Stimulated activated CD4-positive, alpha-beta T cell treated with anti-CD3 and anti-CD28 coated beads, Interleukin-1b, Interleukin-23, amount 100 ng/mL, for 4 hours (primary cell): ENCODE measurements around the gene GLI2.

Experiments used
- DNase-seq, 2 donors: peaks; one replicate each; pipeline ENCODE4 v3.0.0-alpha.2; 2020; ENCODE audit warnings: low read depth in 2 of 2

GLI2 gene

GRCh38 chr2:120758181-120759144 lies 22.8 kb downstream of the GLI2 start:
- no peak for DNase-seq

GRCh38 chr2:120759543-120760331 lies 24.1 kb downstream of the GLI2 start:
- DNase-seq: no peak

- DNase-seq: no peak
Observed at GRCh38 chr2:120760446-120761135, 24.9 kb downstream of the GLI2 start.

GRCh38 chr2:120761164-120761861 lies 25.6 kb downstream of the GLI2 start:
- DNase-seq: no peak

GRCh38 chr2:120761911-120762310 lies 26.2 kb downstream of the GLI2 start:
- no peak for DNase-seq

- DNase-seq: no peak
Observed at GRCh38 chr2:120762341-120763061, 26.8 kb downstream of the GLI2 start.

- DNase-seq: no peak
Observed at GRCh38 chr2:120763508-120763907, 27.8 kb downstream of the GLI2 start.

GRCh38 chr2:120763931-120764330 lies 28.3 kb downstream of the GLI2 start:
- DNase-seq: no peak

- DNase-seq: no peak
Observed at GRCh38 chr2:120764492-120764891, 28.8 kb downstream of the GLI2 start.

- no peak for DNase-seq
Observed at GRCh38 chr2:120764991-120765677, 29.5 kb downstream of the GLI2 start.

- no peak for DNase-seq
Observed at GRCh38 chr2:120765678-120766469, 30.2 kb downstream of the GLI2 start.

GRCh38 chr2:120766470-120767351 lies 31.0 kb downstream of the GLI2 start:
- DNase-seq: no peak

GRCh38 chr2:120767486-120768005 lies 31.9 kb downstream of the GLI2 start:
- DNase-seq: no peak

GRCh38 chr2:120768112-120769048 lies 32.7 kb downstream of the GLI2 start:
- DNase-seq: no peak

- no peak for DNase-seq
Observed at GRCh38 chr2:120769076-120769786, 33.6 kb downstream of the GLI2 start.

GRCh38 chr2:120769787-120770120 lies 34.1 kb downstream of the GLI2 start:
- DNase-seq: no peak
